Measurements from ENCODE around the gene COQ8A.

COQ8A gene

DNA sequence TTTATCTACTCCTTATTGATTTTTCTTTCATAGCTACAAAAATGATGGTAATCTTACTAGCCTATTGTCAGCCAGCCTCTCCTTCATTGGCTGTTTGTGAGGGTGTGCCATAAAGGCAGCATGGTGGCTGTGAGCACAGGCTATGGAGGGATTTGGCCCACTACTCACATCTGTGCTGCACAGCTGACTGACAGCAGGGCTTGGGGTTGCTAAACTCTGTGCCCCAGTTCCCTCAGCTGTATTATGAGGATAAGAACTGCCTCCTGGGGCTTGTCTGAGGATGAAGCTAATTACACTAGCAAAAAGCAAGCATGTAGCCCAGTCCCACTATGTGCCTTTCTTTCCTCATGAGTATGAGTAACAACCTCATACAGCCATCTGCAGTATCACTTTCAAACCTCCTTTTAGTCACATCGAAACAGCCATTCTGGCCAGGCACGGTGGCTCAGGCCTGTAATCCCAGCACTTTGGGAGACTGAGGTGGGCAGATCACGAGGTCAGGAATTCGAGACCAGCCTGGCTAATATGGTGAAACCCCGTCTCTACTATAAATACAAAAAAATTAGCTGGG, 66.2 kb downstream of the COQ8A start:
- no peak for DNase-seq

DNA sequence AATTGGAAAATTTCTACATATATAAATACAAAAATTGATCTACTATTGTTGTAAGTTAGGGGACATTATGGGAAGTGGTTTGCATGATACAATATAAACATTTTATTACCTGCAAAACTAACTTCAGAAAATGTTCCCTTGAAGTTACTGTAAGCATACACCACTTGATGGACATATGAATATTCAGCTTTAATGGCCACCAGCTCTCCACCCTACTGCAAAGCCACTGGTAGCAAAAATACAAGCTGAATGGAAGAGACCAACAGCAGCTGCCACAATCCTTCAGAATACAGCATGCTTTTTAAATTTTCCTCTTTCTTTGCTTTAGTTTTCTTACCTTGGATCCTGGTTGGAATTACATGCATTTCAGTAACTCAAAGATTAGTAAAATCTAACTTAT, 69.8 kb downstream of the COQ8A start:
- DNase-seq, result no peak

DNA sequence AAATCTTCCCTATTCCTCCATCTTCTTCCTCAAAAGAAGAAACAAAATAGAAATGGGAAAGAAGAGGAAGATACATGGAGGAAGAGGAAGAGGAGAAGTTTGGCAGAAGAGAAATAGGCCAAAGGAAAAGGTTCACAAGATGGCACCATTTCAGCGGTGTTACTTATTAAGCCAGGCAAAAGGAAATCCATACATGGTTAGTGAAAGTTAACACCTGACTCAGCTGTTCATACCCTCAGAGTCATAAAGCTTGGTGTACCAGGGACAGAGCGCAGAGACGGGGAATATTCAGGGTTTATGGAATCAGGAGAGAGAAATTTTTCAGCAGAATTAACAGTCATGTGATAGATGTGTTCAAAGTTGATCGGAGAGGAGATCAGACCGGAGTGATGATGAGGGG, 70.6 kb downstream of the COQ8A start:
- no peak for DNase-seq

DNA sequence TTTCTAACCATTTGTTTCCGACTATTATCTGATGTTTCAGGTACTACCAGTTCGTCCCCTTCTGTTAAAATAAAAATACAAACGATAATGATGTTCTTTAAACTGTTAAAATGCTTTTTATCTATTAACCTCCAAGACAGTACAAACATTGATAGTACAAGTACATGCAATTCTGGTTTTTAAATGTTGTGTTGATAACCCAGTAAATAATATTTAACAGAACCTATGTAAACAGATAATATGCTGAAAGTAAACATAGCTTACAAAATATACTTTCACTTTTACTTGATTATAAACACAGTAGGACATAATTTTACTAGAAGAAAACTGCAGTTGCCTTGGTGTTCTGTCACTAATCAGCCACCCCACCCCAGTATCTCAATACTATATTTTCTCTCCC, 76.9 kb downstream of the COQ8A start:
- no peak for DNase-seq

DNA sequence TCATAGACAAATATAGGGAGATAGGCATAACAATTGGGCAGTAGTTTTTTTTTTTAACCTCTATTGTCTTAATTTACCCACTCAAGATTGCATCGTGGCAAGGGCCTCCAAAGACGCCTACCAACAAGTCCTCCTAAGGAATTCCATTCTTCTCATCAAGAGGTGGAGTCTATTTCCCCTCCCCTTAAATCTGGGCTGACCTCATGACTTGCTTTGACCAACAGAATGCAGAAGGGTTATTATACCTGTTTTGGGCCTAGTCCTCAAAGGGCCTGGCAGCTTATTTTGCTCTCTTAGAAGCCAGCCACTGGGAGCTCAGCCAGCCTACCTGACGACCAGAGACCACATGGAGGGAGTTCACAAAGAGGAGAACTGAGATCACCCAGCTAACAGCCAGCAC, 92.3 kb downstream of the COQ8A start:
- DNase-seq, result no peak

DNA sequence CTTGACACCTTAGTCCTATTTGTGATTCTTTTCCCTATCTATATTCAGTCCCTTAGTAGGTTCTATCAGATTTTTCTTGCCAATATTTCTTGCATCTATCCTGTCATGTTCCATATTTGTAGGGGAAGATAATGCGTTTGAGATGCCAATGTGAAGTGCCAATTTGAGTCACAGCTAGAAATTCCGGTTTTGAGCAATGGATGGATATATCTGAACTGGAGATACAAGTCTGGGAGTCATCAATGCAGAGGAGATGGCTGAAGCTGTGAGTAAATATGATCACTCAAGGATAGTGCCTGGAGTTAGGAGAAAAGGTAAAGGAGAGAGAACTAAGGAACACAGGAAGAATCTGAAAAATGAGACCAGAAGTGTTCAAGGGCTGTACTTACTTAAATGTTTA, 93.8 kb downstream of the COQ8A start:
- DNase-seq, result no peak

DNA sequence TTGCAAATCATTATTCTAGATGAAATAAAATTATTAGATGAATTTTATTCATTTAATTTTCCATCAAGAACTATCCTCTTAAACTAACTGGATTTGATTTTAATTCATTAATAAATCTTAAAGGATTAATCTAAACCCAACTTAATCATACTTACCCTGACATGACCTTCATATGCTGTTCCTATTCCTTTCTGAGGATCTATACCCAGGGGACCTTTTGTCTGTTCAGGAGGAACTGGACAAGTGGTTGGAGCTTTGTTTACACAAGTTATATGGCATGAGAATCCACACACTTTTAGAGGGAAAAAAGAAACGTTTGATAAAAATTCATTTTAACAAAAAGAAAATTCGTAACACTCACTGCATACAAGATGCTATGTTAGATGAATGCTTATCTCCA, 95.2 kb downstream of the COQ8A start:
- DNase-seq, result no peak

DNA sequence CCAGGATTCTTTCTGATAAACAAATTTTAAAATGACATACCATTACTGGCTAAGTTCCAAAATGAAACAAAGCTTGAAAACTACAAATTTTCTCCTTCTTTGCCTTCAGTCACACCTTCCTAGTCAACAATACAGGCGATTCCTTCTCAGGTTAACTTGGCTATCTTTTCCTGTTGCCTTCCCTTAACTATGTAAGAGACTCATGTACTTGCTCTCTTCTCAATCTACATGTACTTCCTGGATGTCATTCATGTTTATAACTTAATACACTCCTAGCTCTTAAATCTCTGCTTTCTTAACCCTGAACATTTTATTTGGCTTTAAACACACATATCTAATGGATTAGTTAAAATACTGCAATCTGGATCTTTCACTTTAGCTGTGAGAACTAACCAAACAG, 97.0 kb downstream of the COQ8A start:
- no peak for DNase-seq

Measured in hypothalamus (tissue), 51 donors.